ENCODE measurements around the gene GNAQ. TPM values are rescaled to one million over a fixed set of nuclear protein-coding genes. Genes with fewer than 3 reads are reported as not detected.

GNAQ gene
- total RNA-seq, 4 donors from 2014 or later = 35.4 to 95.7 (median 52.3) TPM

GRCh38 chr9:77825361-77825760, 206.2 kb downstream of the GNAQ start:
- no peaks in the 10 kb centered on the region for H3K9me3 ChIP-seq
- no peak for DNase-seq
- no peaks in the 10 kb centered on the region for H3K36me3 ChIP-seq
- H3K4me1 ChIP-seq = peaks cover 0 to 4% of the 10 kb centered on the region in 2 donors
- intact Hi-C loops (cut with DNase I; ENCODE audit: low total_unique reads) = no loop called here
- TF ChIP-seq CTCF (IDR thresholded peaks at IDR 0.05) = no peak
- TF ChIP-seq POLR2A (IDR thresholded peaks at IDR 0.05) = no peak
- no peaks in the 10 kb centered on the region for H3K27me3 ChIP-seq
- no peak overlapping the region for H3K27ac ChIP-seq
- no peak overlapping the region for H3K4me3 ChIP-seq

GRCh38 chr9:77820293-77820954, 211.2 kb downstream of the GNAQ start:
- Histone ChIP-seq H3K4me1 (peaks cover 0 to 4% of the 10 kb centered on the region in 2 donors), H3K4me3 (no peak overlapping the region), H3K27ac (peak overlapping the region; percentile 57 to 58), H3K9me3 (no peaks in the 10 kb centered on the region), H3K36me3 (no peaks in the 10 kb centered on the region), H3K27me3 (no peaks in the 10 kb centered on the region)
- no peak for DNase-seq
- TF ChIP-seq CTCF (IDR thresholded peaks at IDR 0.05) (no peak), POLR2A (IDR thresholded peaks at IDR 0.05) (no peak)
- intact Hi-C loops (cut with DNase I; ENCODE audit: low total_unique reads) = no loop called here

GRCh38 chr9:77819657-77820056, 212.0 kb downstream of the GNAQ start:
- Histone ChIP-seq H3K4me3 (no peak overlapping the region), H3K36me3 (no peaks in the 10 kb centered on the region), H3K27ac (peak overlapping the region; percentile 57 to 58), H3K27me3 (no peaks in the 10 kb centered on the region), H3K9me3 (no peaks in the 10 kb centered on the region), H3K4me1 (peaks cover 0 to 4% of the 10 kb centered on the region in 2 donors)
- DNase-seq = no peak
- TF ChIP-seq POLR2A (IDR thresholded peaks at IDR 0.05) (no peak), CTCF (IDR thresholded peaks at IDR 0.05) (peak in 1 of 4 experiments; percentile 13)
- intact Hi-C loops (cut with DNase I; ENCODE audit: low total_unique reads) = no loop called here

- no peak for DNase-seq
- intact Hi-C loops (cut with DNase I; ENCODE audit: low total_unique reads) = no loop called here
- TF ChIP-seq CTCF (IDR thresholded peaks at IDR 0.05) = no peak
- no peak for TF ChIP-seq POLR2A (IDR thresholded peaks at IDR 0.05)
- no peak overlapping the region for H3K4me3 ChIP-seq
- no peaks in the 10 kb centered on the region for H3K27me3 ChIP-seq
- no peaks in the 10 kb centered on the region for H3K36me3 ChIP-seq
- peaks cover 0 to 4% of the 10 kb centered on the region in 2 donors for H3K4me1 ChIP-seq
- no peaks in the 10 kb centered on the region for H3K9me3 ChIP-seq
- no peak overlapping the region for H3K27ac ChIP-seq
These were observed 213.9 kb downstream of the GNAQ start for GRCh38 chr9:77817590-77818311.

- TF ChIP-seq POLR2A (IDR thresholded peaks at IDR 0.05) = no peak
- no peak for TF ChIP-seq CTCF (IDR thresholded peaks at IDR 0.05)
- Histone ChIP-seq H3K27ac (no peak overlapping the region), H3K4me1 (no peaks in the 10 kb centered on the region), H3K36me3 (no peaks in the 10 kb centered on the region), H3K27me3 (no peaks in the 10 kb centered on the region), H3K9me3 (no peaks in the 10 kb centered on the region), H3K4me3 (no peak overlapping the region)
- intact Hi-C loops (cut with DNase I; ENCODE audit: low total_unique reads) = no loop called here
- DNase-seq = no peak
These were observed 214.8 kb downstream of the GNAQ start for GRCh38 chr9:77816641-77817341.
